Stimulated activated CD4-positive, alpha-beta T cell treated with anti-CD3 and anti-CD28 coated beads, Interleukin-4, amount 100 ng/mL, for 4 hours (primary cell): ENCODE measurements around the gene DCAF12L1.

Experiments
- DNase-seq, 2 experiments: peaks; one replicate each; pipeline ENCODE4 v3.0.0-alpha.2; 2020

The DCAF12L1 gene

DNA sequence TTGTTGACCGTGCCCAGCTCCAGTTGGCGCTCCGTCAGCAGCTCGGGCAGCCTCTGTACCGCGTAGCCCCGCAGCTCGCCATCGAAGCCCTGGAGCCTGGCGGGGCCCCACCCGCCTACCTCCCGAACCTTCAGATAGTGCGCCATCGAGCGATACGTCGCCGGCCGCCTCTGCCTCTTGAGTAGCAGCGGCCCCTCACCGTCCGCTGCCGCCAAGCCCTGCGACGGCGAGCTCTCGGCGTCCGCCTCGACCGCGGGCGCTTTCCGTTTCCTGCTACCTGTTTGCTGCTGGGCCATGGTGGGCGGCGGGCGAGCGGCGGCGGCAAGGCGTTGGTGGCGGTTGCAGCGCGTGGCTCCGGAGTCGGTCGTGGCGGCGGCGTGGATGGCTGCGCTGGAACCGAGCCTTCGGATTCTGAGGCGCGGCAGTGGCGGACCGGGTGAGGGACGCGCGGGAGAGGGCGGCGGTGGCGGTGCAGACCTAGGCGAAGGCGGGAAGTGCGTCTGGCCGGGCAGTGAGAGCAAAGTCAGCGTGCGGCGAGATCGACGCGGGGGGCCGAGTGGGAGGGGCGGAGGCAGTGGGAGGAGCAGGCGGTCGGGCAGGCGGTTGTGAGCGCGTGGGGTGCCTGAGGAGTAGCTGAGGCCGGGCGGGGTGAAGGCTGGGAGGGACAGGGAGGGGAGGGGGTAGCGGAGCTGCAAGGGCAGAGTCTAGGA lies at the start of gene DCAF12L1:
DCAF12L1 (minus strand) TSS at position 502 of the 710 bp plus-strand sequence; CDS start at position 296, 206 bp downstream.
- no peak for DNase-seq

DNA sequence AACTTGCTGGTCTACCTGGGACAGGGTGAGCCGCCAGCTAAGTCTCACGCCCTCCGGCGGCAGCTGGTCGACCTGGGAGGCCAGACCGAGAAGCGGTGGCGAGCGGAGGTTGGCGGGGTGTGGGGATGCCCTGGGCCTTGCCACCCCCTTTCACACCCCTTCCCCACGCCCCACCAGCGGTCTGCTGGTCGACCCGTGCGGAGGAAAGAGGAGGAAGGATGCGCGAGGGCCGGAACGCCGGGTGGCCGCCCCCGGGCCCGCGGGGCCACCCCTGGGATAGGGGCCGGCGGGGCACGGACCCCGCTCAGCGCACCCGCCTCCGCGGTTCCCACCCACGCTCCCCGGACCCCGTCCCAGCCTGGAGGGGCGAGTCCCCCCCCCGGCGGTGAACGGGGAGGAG lies 28.3 kb upstream of the DCAF12L1 start:
- no peak for DNase-seq

DNA sequence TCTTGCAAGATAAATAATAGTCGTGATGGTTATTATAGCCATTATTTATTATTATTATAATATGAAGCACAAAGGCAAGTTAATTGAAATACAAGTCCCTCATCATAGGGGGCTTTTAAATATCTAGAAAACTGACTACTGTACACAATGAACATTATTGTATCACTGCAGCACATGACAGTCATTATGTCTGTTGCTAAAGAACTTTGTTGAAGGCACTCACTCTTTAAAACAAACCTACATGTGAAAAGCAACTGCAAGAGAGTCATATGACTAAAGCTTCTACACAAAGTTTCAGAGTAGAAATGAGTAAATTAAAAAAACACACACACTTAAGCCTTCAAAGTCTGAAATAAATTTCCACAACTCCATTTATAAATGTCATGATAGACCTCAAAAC lies 23.3 kb upstream of the DCAF12L1 start:
- no peak for DNase-seq

DNA sequence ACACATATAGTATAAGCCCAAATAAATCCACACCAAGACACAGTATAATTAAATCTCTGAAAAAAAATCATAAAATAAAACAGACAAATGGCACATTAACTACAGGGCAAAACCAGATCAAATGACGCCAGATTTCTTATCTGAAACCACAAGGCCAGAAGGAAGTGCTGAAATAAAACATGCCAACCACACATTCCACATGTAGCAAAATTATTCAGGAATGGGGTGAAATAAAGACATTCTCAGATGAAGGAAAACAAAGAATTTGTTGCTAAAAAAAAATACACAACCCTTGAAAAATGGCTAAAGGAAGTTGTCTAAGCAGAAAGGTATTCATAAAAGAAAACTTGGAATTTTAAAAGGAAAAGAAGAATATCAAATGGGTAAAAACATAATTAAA lies 4.5 kb upstream of the DCAF12L1 start:
- DNase-seq = no peak

DNA sequence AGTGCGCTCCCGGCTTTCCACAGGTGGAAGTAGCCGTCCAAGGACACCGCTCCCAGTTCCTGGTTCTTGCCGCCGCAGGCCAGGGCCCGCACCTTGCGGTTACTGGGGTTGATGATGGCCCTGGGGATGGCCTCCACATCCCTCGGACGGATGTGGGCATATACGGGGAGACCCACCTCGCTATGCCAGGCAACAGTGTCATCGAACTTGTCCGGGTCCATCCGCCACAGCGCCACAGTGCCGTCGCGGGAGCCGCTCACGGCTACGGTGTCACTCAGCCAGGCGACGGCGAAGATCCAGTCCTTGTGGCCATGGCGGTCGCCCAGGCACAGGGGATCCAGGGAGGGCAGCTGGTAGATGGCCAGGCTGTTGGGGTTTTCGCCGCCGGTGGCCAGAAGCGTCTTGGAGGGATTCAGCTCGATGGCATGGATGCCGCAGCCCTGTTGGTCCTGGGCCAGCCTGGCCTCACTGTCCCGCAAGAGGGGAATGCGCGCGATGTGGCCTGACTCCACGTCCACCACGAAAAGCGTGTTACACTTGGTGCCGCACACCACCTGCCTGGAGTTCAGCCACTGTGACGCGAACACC lies 795 bp downstream of the DCAF12L1 start:
- DNase-seq = no peak

DNA sequence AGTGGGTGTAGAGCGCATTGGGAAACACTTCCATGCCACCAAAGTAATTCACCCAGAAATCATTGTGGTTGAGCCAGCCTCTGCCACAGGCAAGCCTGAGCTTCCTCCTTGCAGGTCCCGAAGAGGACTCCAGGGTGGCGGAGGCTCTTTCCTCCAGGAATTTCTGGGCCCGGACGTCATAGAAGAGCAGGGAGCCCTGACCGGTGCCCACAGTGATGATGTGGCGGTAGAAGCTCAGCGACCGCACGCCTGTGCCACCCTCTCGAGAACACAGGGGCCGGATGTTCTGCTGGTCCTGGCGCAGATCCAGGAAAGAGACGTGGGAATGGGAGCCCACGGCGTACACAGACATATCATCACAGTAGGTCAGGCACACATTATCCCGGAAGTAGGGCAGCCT lies 1.3 kb downstream of the DCAF12L1 start:
- no peak for DNase-seq

DNA sequence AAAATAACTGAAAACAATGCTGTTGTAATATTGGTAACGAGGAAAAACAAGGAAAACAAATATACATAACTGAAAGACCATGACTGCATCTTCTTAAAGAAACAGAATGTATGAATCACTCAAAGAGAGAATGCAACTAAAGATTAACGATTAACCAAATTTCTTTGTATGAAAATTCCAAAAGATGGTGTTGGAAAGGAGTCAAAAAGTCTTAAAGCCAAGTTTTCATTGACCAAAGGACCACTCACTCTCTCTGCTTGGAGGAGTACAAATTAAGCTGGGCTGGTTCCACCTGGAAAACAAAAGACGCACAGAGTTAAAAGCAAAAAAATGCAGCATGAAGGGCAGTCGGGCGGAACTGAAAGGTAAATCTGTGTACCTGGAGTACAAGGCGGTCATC lies 1.8 kb downstream of the DCAF12L1 start:
- no peak for DNase-seq

DNA sequence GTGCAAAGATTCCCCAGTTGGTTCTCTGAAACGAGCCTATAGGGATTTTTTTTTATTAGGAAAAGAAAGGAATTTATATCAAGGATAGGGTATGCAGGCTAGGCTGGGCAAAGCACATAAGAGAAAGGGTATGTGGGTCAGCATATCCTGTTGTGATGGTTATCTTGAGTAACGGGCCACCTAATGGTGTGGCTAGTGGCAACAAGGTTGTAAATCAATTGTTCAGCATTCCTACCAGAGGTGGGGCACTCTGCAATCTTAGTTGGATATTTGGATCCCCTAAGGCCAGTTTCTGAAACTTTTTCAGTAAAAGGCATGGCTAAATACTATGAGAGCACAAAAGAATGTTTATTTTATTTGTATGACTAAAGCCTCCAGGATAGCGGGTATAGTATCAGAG lies 42.7 kb downstream of the DCAF12L1 start:
- DNase-seq = no peak
